SJSA1 (cell line): ENCODE data around the gene NPAS2. TPM values are rescaled to one million over a fixed set of nuclear protein-coding genes. Genes with fewer than 3 reads are reported as not detected.
A peak's percentile ranks its signal among the peaks of the same experiment; 100 is the strongest.

Experiments used
- DNase-seq, 2 experiments: peaks; one replicate each; pipeline ENCODE4 v3.0.0-alpha.2; 2015 to 2020; ENCODE audit warnings: low spot score in 2 of 2, low read depth in 1 of 2
- H3K27ac ChIP-seq: fragments of 250-450 bp; sonication (Bioruptor Pico); 2 replicates; pipeline ENCODE4 v1.5.1; 2020; ENCODE audit warnings: mild to moderate bottlenecking, moderate library complexity
- H3K27me3 ChIP-seq: fragments of 250-450 bp; sonication (Bioruptor Pico); replicated peaks from 2 replicates; pipeline ENCODE4 v1.5.1; 2020; ENCODE audit warnings: mild to moderate bottlenecking, moderate library complexity
- H3K36me3 ChIP-seq: fragments of 250-450 bp; sonication (Bioruptor Pico); 2 replicates; pipeline ENCODE4 v1.5.1; 2020; ENCODE audit warnings: mild to moderate bottlenecking
- H3K4me1 ChIP-seq: fragments of 250-450 bp; sonication (Bioruptor Pico); replicated peaks from 2 replicates; pipeline ENCODE4 v1.6.1; 2021; ENCODE audit warnings: mild to moderate bottlenecking
- H3K4me3 ChIP-seq: fragments of 250-450 bp; sonication (Bioruptor Pico); 2 replicates; pipeline ENCODE4 v1.5.1; 2020; ENCODE audit warnings: mild to moderate bottlenecking
- H3K9me3 ChIP-seq: fragments of 250-450 bp; sonication (Bioruptor Pico); replicated peaks from 2 replicates; pipeline ENCODE4 v1.5.1; 2020; ENCODE audit warnings: mild to moderate bottlenecking
- total RNA-seq: library from RNA; depleted of rRNA; stranded (reverse); fragments of >200 nt; shearing (Covaris generic); gene quantifications from 2 replicates; pipeline ENCODE4 v1.2.3, GENCODE V29; 2014

Gene NPAS2
- total RNA-seq, 1 experiment from 2014 or later: 4.0 TPM

DNA sequence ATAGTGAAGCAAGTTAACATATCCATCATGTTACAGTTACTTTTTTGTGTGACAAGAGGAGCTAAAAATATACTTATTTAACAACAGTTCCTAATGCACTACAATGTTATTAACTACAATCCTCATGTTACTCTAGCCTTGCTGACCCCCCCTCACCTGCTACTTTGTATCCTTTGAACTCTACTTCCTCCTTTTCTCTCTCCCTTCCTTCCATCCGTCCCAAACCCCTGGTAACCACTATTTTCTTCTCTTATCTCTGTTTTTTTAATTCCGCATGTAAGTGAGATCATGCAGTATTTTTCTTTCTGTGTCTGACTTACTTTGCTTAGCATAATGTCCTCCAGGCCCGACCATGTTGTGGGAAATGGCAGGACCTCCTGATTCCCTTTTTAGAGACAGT lies 59.4 kb downstream of the NPAS2 start:
- no peak overlapping the region for H3K27ac ChIP-seq
- H3K4me1 ChIP-seq: peaks cover 24% of the 10 kb centered on the region
- no peak for DNase-seq
- H3K4me3 ChIP-seq: no peak overlapping the region
- no peaks in the 10 kb centered on the region for H3K36me3 ChIP-seq
- H3K9me3 ChIP-seq: no peaks in the 10 kb centered on the region
- no peaks in the 10 kb centered on the region for H3K27me3 ChIP-seq

DNA sequence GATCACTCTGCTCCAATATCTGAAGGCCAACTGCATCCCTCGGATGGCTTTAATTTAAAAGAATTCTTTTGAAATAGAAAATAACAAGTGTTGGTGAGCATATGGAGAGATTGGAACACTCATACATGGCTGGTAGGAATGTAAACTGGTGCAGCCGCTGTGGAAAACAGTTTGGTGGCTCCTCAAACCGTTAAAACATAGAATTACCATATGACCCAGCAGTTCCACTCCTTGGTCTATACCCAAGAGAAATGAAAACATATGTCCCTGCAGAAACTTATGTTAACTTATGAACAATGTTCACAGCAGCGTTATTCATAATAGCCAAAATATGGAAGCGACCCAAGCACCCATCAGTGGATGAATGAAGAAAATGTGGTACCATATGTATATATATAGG lies 60.1 kb downstream of the NPAS2 start:
- Histone ChIP-seq H3K4me1 (peaks cover 24% of the 10 kb centered on the region), H3K36me3 (no peaks in the 10 kb centered on the region), H3K4me3 (no peak overlapping the region), H3K27ac (no peak overlapping the region), H3K27me3 (no peaks in the 10 kb centered on the region), H3K9me3 (no peaks in the 10 kb centered on the region)
- DNase-seq: no peak

DNA sequence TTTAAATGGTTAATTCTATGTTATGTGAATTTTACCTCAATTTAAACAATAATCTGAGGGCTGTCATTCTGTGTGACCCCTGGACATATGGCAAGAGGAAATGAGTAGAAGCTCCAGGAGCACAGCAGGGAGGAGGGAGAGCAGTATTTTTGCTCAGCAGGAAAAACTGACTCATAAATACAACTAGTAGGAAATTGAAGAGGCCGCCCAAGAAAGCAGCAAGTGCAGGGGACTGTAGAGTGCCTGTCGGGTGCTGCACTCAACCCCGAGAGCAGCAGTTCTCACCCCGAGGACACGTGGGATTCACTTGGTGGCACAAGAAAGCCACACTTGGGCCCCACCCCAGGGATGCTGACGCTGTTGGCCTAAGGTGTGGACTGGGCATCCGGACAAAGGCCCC lies 60.8 kb downstream of the NPAS2 start:
- Histone ChIP-seq H3K9me3 (no peaks in the 10 kb centered on the region), H3K27me3 (no peaks in the 10 kb centered on the region), H3K36me3 (no peaks in the 10 kb centered on the region), H3K27ac (no peak overlapping the region), H3K4me1 (peaks cover 23% of the 10 kb centered on the region), H3K4me3 (no peak overlapping the region)
- DNase-seq: no peak

DNA sequence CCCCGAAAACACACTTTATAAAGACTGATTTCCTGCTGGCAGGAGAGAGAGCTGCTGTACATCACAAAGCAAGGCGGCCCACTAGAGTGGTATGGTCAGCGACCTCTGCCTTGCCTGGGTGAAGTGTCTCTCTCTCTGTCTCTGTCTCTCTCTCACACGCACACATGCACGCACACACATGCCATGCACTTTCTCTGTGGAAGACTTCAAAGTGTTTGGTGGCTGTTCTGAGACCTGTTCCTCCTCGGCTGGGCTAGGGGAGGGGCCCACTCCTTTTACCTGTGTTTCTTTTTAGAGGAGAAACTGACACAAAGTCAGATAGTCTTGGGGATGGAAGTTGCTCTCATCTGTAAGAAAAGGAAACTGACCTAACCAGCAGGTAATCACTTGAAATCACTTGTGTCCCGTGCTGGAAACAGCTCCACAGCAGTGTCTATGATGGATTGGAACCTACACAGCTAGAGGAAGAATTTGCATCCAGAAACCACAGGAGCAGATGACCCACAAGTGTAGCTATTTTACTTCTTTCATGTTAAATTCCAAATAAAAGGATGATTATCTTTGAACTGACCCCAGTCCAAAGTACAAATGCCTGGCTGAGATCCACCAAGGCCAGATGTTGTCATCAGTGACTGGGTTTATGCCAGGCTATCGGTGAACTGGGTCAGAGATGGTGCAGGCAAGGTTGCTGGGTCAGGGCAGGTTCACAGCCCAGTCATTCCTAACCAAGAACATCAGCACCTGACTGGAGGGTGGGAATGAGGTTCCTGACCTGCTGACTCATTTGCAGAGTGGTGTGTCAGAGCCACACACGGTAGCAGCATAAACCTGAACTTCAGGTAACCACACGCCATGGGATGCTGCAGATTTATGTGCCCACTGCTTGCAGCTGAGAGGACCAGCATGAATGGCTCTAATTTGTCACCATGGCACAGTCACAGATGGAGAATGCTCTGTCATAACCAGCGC lies 63.0 kb downstream of the NPAS2 start:
- H3K4me1 ChIP-seq: peaks cover 20% of the 10 kb centered on the region
- H3K27me3 ChIP-seq: no peaks in the 10 kb centered on the region
- no peaks in the 10 kb centered on the region for H3K36me3 ChIP-seq
- no peak for DNase-seq
- H3K9me3 ChIP-seq: no peaks in the 10 kb centered on the region
- no peak overlapping the region for H3K4me3 ChIP-seq
- no peak overlapping the region for H3K27ac ChIP-seq

DNA sequence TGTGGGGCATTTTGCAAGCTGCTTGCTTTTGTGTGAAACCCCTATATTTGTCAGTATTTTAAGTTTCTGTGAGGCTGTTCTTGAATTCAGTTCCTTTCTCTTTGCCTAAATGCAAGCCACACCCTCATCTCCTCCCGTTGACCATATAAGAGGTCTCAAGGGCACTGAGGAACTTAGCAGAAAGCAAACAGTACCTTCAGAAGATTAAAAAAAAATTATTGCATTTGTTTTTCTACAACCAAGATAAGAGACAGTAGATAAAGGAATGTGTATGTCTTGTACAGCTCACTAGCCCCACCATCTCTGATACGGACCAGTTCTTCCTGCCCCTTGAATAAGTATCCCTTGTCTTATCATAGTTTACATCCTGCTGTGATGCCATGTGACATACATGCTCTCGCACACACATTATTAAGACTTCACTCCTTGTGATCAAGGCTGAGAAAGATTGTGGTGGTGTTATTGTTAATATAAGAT lies 64.2 kb downstream of the NPAS2 start:
- no peak overlapping the region for H3K27ac ChIP-seq
- H3K4me1 ChIP-seq: peaks cover 20% of the 10 kb centered on the region
- H3K9me3 ChIP-seq: no peaks in the 10 kb centered on the region
- H3K27me3 ChIP-seq: no peaks in the 10 kb centered on the region
- no peak overlapping the region for H3K4me3 ChIP-seq
- no peaks in the 10 kb centered on the region for H3K36me3 ChIP-seq
- no peak for DNase-seq

DNA sequence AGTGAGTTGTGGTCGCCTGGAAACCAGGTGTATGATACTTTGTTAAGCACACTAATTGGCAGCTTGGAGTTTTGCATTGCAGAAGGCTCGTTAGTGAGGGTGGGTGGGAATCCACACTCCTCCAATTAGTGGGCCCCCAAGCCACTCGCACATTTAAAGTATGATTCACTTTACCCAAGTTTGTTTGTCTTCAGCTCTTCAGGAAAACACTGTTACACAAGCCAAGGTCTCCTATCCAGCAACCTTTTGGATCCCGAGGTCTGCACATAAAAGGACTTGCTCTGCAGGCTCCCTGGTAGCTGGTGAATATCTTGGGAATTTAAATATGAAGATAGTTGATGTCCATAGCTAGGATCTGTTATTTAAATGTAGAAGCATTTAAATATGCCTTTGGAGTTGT lies 66.1 kb downstream of the NPAS2 start:
- Histone ChIP-seq H3K4me3 (no peak overlapping the region), H3K9me3 (no peaks in the 10 kb centered on the region), H3K27me3 (no peaks in the 10 kb centered on the region), H3K27ac (no peak overlapping the region), H3K36me3 (no peaks in the 10 kb centered on the region), H3K4me1 (peaks cover 16% of the 10 kb centered on the region)
- DNase-seq: no peak

DNA sequence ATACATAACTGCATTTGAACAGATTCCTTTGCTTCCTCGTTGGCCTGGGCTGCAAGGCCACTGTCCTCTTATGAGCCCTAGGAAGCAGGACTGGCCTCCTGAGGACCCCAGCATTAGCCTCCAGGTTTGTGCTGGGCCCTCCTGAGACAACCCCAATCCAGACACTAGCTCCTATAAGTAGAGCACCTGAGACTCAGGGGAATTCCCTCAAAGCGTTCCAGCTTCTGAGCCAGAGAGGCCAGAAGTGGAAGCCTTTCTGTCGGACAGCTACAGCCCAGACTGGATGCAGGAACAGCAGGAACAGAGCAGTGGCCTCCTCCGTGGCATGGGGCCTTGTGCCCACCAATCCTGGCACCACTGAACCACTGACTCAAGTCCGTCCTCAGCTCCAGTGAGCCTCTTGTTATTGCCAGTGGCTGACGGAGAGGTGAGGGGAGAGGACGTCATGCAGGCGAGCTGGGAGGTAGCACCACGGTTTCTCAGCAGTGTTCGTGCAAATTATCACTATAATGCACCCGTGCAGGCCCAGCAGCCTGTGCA lies 67.2 kb downstream of the NPAS2 start:
- Histone ChIP-seq H3K36me3 (no peaks in the 10 kb centered on the region), H3K4me3 (no peak overlapping the region), H3K27me3 (no peaks in the 10 kb centered on the region), H3K27ac (no peak overlapping the region), H3K4me1 (peaks cover 27% of the 10 kb centered on the region), H3K9me3 (no peaks in the 10 kb centered on the region)
- DNase-seq: no peak

DNA sequence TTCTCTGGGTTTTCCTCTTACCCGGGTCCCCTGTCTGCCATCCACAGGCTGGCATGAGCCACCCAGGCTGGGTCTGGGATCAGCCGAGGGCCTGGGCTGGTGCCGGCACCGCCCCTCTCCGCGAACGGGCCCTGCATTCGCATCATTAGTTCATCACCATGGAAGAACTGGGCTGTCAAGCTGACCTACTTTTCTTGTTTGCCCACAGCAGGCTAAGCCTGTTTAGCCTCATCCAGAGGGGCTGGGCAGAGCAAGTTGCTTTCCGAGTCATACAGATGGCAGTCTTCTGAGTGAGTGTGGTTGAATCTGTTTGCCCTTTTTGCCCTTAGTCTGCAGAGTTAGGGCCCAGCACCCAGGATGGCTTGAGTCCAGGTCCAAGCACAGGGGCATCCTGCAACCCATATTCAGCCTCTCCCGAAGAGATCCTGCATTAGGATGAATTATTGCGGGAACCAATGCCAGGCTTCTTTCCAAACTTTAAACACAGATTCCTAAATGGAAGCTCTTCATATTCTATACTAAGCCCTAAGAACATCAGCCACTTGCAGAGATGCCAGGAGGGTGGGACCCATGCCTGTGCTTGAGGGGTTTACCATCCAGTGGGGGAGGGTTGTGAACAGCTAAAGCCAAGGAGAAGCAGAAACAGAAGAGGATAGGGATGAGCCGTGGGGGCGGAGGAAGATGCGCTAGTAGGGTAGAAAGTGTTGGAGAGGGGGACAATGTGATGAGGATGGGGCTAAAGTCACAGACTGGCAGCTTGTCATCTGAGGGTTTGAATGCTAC lies 68.0 kb downstream of the NPAS2 start:
- H3K27ac ChIP-seq: no peak overlapping the region
- DNase-seq: no peak
- H3K36me3 ChIP-seq: no peaks in the 10 kb centered on the region
- H3K9me3 ChIP-seq: no peaks in the 10 kb centered on the region
- peaks cover 31% of the 10 kb centered on the region for H3K4me1 ChIP-seq
- H3K27me3 ChIP-seq: no peaks in the 10 kb centered on the region
- no peak overlapping the region for H3K4me3 ChIP-seq

DNA sequence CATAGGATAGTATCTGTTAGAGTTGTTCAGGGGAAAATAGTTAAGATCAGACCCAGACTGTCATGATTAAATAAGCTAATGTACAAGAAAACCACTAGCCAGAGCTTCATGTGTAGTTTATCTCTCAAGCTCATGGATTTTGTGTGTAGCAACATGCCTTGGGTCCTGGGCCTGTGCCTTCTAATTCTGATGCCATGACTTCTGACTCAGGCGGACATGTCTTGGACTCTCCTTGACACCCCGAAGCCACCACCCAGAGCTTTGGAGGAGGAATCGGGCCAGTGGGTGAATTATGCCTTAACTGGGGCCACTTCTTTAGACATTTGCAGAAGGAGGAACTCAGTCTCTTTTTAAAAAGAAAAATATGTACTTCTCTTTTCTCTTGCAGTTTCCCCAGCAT lies 68.7 kb downstream of the NPAS2 start:
- Histone ChIP-seq H3K27me3 (no peaks in the 10 kb centered on the region), H3K27ac (no peak overlapping the region)
- no peak for DNase-seq

DNA sequence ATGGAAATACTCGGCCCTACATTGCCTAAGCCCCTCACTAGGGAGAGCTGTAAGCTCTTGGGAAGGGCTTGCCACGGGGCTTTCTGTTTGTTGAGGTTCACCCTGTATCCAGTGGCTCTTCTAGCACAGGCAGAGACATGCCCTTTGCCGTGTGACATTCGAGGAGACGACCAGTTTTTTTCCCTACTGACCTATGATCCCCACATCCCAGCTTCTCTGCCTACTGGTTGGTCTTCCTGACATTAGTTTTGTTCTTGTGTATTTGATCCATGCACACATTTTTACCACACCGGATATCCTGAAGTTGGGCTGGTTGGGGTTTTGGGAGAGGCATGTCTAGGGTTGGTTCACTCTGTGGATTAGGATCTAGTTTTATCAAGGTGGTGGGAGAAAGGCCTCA lies 69.3 kb downstream of the NPAS2 start:
- peaks cover 44% of the 10 kb centered on the region for H3K4me1 ChIP-seq
- H3K9me3 ChIP-seq: no peaks in the 10 kb centered on the region
- DNase-seq: no peak
- H3K4me3 ChIP-seq: no peak overlapping the region
- H3K27ac ChIP-seq: no peak overlapping the region
- H3K27me3 ChIP-seq: no peaks in the 10 kb centered on the region
- no peaks in the 10 kb centered on the region for H3K36me3 ChIP-seq

More for the DNA sequence above, 68.7 kb downstream of the NPAS2 start:
- Histone ChIP-seq H3K4me3 (no peak overlapping the region), H3K9me3 (no peaks in the 10 kb centered on the region), H3K36me3 (no peaks in the 10 kb centered on the region), H3K4me1 (peaks cover 37% of the 10 kb centered on the region)

DNA sequence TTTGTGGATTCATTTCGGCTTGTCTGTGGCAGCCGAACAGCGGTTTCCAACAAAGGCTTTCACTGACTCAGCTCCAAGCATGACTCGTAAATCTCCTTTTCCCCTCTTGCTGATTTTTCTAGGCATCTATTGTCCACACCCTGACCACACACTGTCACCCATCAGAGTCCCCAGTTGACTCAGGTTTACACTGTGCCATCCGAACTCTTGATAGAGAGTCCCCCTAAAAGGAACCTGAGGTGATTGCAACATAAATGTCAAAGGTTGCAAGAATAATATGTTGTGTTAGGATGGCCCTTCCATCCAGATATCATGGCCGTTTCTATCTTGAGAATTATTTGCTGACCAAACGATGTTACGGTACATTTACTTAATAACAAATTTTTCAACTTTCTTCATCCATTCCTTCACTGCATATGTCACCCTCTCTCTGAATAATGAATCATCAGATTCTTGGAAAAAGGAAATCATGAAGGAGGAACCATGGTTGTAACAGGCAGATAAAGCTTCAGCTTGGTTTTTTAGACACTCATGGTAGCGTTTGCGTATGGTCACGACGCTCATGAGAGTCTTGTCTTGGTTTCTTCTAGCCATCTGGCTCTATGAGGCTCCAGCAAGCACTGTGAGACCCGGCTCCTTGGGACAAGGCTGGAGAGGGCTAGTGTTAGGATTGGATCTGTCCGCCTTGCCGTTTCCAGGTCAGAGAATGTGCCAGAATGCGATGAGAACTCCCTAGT lies 72.1 kb downstream of the NPAS2 start:
- DNase-seq: peak; percentile 64 to 65
- H3K36me3 ChIP-seq: no peaks in the 10 kb centered on the region
- peak overlapping the region; percentile 53 for H3K27ac ChIP-seq
- no peaks in the 10 kb centered on the region for H3K9me3 ChIP-seq
- peaks cover 37% of the 10 kb centered on the region for H3K4me1 ChIP-seq
- H3K4me3 ChIP-seq: no peak overlapping the region
- H3K27me3 ChIP-seq: no peaks in the 10 kb centered on the region

DNA sequence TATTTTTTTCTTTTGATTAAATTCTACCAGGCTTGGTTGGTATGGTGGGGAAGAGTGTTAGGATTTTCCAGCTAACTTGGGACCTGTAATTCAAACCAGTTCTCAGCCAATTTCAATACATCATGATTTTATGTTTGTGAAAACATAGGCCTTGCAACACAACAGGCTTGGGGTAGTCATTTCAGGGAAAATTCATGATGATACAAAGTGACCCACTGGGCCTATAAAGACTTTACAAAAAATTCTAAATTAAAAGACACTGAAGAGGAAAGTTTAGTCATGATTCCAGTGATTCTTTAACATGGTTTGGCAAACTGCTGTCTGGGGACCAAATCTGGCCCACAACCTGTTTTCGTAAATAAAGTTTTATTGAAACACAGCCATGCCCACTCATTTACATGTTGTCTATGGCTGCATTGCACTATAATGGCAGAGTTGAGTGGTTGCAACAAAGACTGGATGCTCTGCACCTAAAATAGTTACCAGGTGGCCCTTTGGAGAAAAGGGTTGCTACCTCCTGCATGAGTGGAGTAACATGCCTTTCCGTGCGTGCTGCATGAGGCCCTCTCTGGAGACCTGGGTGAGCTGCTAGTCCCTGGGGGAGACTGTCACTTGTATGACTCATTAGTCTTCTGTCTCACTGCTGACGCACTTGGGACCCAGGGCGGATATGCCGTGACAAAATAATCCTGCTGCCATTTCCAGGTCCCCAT lies 73.6 kb downstream of the NPAS2 start:
- Histone ChIP-seq H3K36me3 (no peaks in the 10 kb centered on the region), H3K27ac (peak overlapping the region; percentile 60), H3K9me3 (no peaks in the 10 kb centered on the region), H3K4me1 (peaks cover 37% of the 10 kb centered on the region), H3K4me3 (no peak overlapping the region), H3K27me3 (no peaks in the 10 kb centered on the region)
- peak; percentile 54 to 73 for DNase-seq
